Measurements from ENCODE around the gene RCAN2. TPM values are rescaled to one million over a fixed set of nuclear protein-coding genes. Genes with fewer than 3 reads are reported as not detected.

The RCAN2 gene
- total RNA-seq, 1 experiment from 2014 or later = 0.44 TPM

- no peak overlapping the region for H2AFZ ChIP-seq
- no TSS peak for BruUV-seq (replicated peaks)
- no peak overlapping the region for H3K27ac ChIP-seq
- TF ChIP-seq CTCF (conservative IDR thresholded peaks at IDR 0.05) (no peak), EZH2 (IDR thresholded peaks at IDR 0.05; ENCODE audit: low read depth) (no peak)
- H3K9me3 ChIP-seq (ENCODE audit: insufficient read depth, low read depth) = no peaks in the 10 kb centered on the region
- CTCF ChIA-PET = no interaction called here
- POLR2A ChIA-PET (ENCODE audit: unreplicated experiment) = no interaction called here
- no peak for DNase-seq
- intact Hi-C loops (cut with micrococcal nuclease; ENCODE audit: unreplicated experiment) = no loop called here
- no peaks in the 10 kb centered on the region for H3K36me3 ChIP-seq (ENCODE audit: low read depth)
- H3K9me2 ChIP-seq (ENCODE audit: insufficient read depth) = no peaks in the 10 kb centered on the region; the same call in 1 of the 2 replicates
- H3K4me3 ChIP-seq = no peak overlapping the region
- H3K79me2 ChIP-seq (ENCODE audit: low read depth) = no peaks in the 10 kb centered on the region
- H3F3A ChIP-seq (ENCODE audit: insufficient read depth, low read depth) = no peaks in the 10 kb centered on the region
- no peaks in the 10 kb centered on the region for H3K27me3 ChIP-seq (ENCODE audit: insufficient read depth, low read depth)
- peaks cover 9% of the 10 kb centered on the region; the same call in 1 of the 2 replicates for H3K4me1 ChIP-seq (replicated peaks; ENCODE audit: insufficient read depth)
- no peaks in the 10 kb centered on the region for H4K20me1 ChIP-seq (ENCODE audit: insufficient read depth)
- no peak overlapping the region for H3K4me2 ChIP-seq
Observed at GRCh38 chr6:46465294-46466165, 25.7 kb downstream of the RCAN2 start.

GRCh38 chr6:46456297-46456696 is 35.0 kb downstream of the RCAN2 start:
- H2AFZ ChIP-seq = no peak overlapping the region
- ChIA-PET CTCF (no interaction called here), POLR2A (ENCODE audit: unreplicated experiment) (interaction anchor here (0.6 kb wide), 1 partner anchor 12 kb away, joined by 6 read pairs; no protein-coding TSS in a partner anchor)
- no peaks in the 10 kb centered on the region for H3K79me2 ChIP-seq (ENCODE audit: low read depth)
- TF ChIP-seq EZH2 (IDR thresholded peaks at IDR 0.05; ENCODE audit: low read depth) = no peak
- no peak for TF ChIP-seq CTCF (conservative IDR thresholded peaks at IDR 0.05)
- no peaks in the 10 kb centered on the region for H4K20me1 ChIP-seq (ENCODE audit: insufficient read depth)
- no peak overlapping the region for H3K27ac ChIP-seq
- H3K4me3 ChIP-seq = no peak overlapping the region
- no peaks in the 10 kb centered on the region for H3K9me3 ChIP-seq (ENCODE audit: insufficient read depth, low read depth)
- H3F3A ChIP-seq (ENCODE audit: insufficient read depth, low read depth) = no peaks in the 10 kb centered on the region
- DNase-seq = no peak
- no peaks in the 10 kb centered on the region for H3K36me3 ChIP-seq (ENCODE audit: low read depth)
- BruUV-seq (replicated peaks) = no TSS peak
- intact Hi-C loops (cut with micrococcal nuclease; ENCODE audit: unreplicated experiment) = no loop called here
- H3K4me2 ChIP-seq = no peak overlapping the region
- no peaks in the 10 kb centered on the region for H3K9me2 ChIP-seq (ENCODE audit: insufficient read depth)
- H3K27me3 ChIP-seq (ENCODE audit: insufficient read depth, low read depth) = no peaks in the 10 kb centered on the region
- H3K4me1 ChIP-seq (replicated peaks; ENCODE audit: insufficient read depth) = no peaks in the 10 kb centered on the region

GRCh38 chr6:46454691-46455090 is 36.6 kb downstream of the RCAN2 start:
- no peaks in the 10 kb centered on the region for H3K36me3 ChIP-seq (ENCODE audit: low read depth)
- no peaks in the 10 kb centered on the region for H3F3A ChIP-seq (ENCODE audit: insufficient read depth, low read depth)
- H3K27ac ChIP-seq = no peak overlapping the region
- no peaks in the 10 kb centered on the region for H3K9me3 ChIP-seq (ENCODE audit: insufficient read depth, low read depth)
- no peak overlapping the region for H3K4me3 ChIP-seq
- ChIA-PET POLR2A (ENCODE audit: unreplicated experiment) (no interaction called here), CTCF (no interaction called here)
- no peak overlapping the region for H3K4me2 ChIP-seq
- no peaks in the 10 kb centered on the region for H3K4me1 ChIP-seq (replicated peaks; ENCODE audit: insufficient read depth)
- H3K79me2 ChIP-seq (ENCODE audit: low read depth) = no peaks in the 10 kb centered on the region
- DNase-seq = no peak
- BruUV-seq (replicated peaks) = no TSS peak
- no peaks in the 10 kb centered on the region for H3K27me3 ChIP-seq (ENCODE audit: insufficient read depth, low read depth)
- no peaks in the 10 kb centered on the region for H4K20me1 ChIP-seq (ENCODE audit: insufficient read depth)
- H2AFZ ChIP-seq = no peak overlapping the region
- H3K9me2 ChIP-seq (ENCODE audit: insufficient read depth) = no peaks in the 10 kb centered on the region
- intact Hi-C loops (cut with micrococcal nuclease; ENCODE audit: unreplicated experiment) = no loop called here
- TF ChIP-seq CTCF (conservative IDR thresholded peaks at IDR 0.05) = no peak
- no peak for TF ChIP-seq EZH2 (IDR thresholded peaks at IDR 0.05; ENCODE audit: low read depth)

All from PC-9 (cell line).